HG02973 (cell line): ENCODE results near the gene PPP1R14D.
"Not testable (repeated sequence)": the region's sequence is repeated elsewhere in the genome, so short reads cannot be mapped to it uniquely, and the experiment has no call there.

ENCODE experiments used
- ATAC-seq: cut with Tn5 transposase; IDR thresholded peaks from one replicate; pipeline ENCODE4 v1.9.1; 2021; ENCODE audit warnings: moderate library complexity; ENCODE audit not compliant: unreplicated experiment

Gene PPP1R14D

DNA sequence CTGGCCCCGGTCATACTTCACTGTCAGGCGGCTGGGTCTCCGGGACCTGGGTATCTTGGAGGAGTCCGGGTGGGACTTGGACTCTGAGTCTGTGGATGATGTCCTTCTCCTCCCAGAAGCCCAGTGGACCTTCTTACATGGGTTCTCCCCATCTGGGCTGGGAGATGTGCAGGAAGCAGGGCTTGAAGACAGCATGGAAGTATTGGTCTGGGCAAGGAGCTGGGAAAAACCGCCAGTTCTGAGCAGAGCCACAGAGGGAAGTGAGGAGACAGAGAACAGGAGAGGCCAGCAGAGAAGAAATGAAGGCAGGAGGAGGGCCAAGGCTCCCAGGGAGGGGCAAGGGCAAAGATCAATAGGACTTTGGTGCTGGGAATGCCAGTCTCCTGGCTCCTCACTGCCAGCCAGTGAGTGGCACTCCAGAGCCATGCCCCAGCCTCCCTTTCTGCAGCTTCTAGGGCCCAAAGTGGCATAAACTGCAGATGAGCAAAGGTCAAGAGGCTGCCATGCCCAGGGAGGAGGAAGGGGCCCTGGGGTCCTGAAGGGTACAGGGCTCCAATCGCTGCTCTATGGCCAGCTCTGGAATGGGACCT, at the start of gene PPP1R14D:
PPP1R14D (minus strand) TSS at position 262 of the 590 bp plus-strand sequence; CDS start at position 195, 67 bp downstream.
- ATAC-seq = no peak

- no peak for ATAC-seq
Observed at GRCh38 chr15:40877694-40878093, 49.2 kb upstream of the PPP1R14D start.

- no peak for ATAC-seq
Observed at GRCh38 chr15:40875991-40876730, 47.7 kb upstream of the PPP1R14D start.

GRCh38 chr15:40873694-40874561, 45.4 kb upstream of the PPP1R14D start, which contains the start of gene RHOV:
Gene RHOV, minus strand, starts transcription at chr15:40874234. Its CDS starts 95 bp downstream, at chr15:40874139.
- ATAC-seq = no peak

- no peak for ATAC-seq
Observed at GRCh38 chr15:40872791-40873693, 44.5 kb upstream of the PPP1R14D start.

DNA sequence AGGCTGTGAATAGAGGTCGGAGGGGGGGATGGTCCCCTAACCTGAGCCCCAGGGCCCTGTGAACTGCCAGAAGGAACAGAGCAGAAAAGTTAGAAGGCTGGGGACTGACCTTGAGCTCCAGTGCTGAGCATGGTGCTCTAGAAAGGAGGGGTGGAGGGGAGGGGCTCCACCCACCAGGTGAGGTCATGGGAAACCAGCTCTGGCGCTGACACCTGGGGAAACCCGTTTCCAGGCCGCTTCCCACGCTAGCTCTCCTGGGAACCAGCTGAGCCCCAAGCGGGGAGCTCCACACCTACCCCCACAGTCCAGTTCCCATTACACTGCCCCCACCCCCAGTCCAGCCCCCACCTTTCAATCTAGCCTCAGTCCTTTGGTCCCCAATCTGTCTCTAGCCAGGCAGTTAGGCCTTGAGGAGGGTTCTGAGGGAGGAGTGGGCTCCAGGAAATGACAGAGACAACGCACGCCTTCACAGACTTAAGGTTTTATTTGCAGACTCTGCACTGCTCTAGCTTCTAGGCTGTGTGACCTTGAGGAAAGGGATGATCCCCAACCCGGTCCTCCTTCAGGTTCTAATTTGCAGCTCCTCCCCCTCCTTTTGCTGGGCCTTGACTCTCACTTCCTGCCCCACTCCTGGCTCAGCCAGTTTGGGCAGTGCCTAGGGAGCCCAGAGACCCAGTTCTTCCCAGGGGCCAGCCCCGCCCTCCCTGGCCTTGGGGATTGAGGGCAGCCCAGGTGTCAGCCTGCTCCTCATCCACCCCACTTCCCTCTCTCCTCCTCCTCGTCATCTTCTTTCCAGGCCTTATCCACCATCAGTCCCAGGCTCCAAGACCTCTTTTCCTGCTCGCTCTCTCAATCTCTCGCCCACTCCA, 43.5 kb upstream of the PPP1R14D start:
- no peak for ATAC-seq

DNA sequence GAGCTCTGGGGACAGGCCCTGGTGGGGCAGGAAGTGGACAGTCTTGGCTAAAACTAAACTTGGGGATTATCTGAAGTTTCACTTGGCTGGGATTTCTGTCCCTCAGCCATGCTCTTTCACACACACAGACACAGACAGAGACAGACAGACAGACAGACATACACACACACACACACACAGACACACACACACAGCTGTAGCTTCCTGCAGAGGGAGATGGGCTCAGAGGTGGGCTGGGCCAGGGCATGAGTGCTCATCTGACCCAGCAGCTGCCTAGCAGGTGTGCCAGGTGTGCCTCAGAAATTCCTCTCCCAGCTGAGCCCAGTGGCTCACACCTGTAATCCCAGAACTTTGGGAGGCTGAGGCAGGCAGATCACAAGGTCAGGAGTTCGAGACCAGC, 42.2 kb upstream of the PPP1R14D start:
- no peak for ATAC-seq

- ATAC-seq = no peak
Observed at GRCh38 chr15:40869686-40870085, 41.2 kb upstream of the PPP1R14D start.

DNA sequence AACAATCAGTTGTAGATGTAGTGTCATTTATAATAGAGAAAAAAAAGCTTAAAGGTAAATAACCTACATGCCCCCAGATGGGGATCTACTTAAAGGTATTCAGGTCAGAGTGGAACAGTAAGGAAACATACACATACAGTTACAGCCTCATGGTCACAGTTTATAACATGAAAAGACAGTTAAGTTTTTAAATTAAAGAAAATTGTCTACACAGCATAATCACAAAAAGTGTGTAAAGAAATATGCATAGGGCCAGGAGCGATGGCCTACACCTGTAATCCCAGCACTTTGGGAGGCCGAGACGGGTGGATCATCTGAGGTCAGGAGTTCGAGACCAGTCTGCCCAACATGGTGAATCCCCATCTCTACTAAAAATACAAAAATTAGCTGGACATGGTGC, 38.7 kb upstream of the PPP1R14D start:
- no peak for ATAC-seq

DNA sequence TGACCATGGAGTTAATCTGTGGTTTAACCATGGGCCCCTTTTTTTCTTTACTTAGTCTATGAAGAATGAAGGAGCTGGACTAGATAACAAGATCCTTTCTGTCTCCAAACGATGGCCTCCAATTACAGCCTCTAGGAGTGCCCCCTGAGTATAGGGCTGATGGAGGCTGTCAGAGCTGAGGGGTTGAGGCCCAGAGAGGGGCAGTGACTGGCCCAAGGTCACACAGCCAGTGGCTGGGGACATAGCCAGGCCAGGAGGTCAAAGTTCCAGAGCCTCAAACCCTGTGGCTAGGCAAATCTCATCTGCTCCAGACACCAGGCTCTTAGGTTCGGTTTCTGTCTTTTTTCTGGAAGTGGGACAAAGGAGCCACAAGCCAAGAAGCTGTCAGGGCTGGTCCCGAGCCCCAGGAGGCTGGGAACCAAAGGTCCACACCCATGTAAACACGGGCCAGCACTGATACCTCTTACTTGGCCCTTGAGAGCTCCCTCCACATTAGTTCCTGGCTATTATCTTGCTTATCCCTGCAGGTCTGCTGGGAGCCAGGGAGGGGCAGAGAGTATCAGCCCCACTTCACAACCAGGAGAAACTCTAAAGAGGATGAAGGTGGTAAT, 35.3 kb upstream of the PPP1R14D start:
- ATAC-seq = no peak

DNA sequence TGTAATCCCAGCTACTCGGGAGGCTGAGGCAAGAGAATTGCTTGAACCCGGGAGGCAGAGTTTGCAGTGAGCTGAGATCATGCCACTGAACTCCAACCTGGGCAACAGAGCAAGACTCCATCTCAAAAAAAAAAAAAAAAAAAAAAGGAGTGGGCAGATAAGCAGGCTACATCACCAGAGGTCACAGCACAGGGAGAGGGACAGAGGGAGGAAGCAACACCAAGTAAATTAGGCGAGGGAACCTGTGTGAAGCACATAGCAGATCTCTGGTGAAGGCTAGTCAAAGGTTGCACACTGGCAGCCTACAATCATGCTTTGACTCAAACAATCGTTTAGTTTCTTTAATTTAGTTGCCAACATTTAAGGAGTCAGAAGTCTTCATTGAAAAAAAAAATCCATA, 32.6 kb upstream of the PPP1R14D start:
- not testable (repeated sequence) for ATAC-seq

DNA sequence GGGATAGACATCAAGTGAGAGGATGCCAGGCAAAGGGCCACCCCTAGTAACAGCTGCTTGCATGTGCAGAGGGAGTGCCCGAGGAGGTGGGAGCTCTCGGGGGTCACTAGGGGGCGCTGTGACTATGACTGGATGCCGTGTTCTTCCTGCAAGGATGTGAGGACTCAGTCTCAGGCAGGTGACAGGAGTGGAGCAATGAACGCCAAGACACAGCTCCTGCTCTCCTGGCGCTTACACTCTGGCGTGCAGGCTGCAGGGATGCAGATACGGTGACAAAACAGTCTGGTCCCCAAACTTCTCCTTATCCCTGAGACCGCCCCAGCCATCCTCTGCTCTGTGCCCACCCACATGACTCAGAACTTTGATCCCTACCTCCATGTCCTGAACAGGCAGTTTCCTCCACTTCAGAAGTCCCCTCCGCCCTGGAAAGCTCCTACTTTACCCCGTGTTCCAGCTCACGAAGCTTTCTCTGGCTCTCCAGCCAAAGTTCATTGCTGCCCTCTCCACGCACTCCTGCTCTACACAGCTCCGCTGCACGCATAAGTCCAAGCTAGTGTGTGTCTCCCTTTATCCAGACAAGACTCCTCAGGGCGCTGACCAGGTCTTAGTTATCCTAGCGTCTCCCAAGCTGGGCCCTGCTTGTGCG, 30.8 kb upstream of the PPP1R14D start:
- no peak for ATAC-seq

DNA sequence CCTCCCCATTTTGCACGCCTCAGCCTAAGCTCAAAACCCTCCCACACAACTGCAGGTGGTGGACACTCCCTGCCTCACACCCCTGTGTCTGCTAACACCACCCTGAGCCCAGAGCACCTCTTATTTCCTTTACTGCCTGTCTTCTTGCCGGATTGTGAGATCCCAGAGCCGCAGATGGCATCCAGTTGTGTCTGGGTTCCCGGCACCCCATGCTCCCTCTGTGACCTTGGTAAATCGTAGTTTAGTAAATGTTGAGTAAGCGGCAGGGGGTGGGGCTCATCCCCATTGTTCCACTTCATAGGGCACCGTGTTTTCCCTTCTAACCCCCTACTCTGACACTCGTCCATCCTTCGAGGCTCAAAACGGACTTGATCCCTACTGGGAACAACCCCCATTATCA, 30.2 kb upstream of the PPP1R14D start:
- ATAC-seq = no peak

GRCh38 chr15:40857601-40858341, 29.3 kb upstream of the PPP1R14D start:
- peak; percentile 66 for ATAC-seq

- no peak for ATAC-seq
Observed at GRCh38 chr15:40856746-40857145, 28.2 kb upstream of the PPP1R14D start.

GRCh38 chr15:40855706-40856234, 27.3 kb upstream of the PPP1R14D start:
- ATAC-seq = no peak

DNA sequence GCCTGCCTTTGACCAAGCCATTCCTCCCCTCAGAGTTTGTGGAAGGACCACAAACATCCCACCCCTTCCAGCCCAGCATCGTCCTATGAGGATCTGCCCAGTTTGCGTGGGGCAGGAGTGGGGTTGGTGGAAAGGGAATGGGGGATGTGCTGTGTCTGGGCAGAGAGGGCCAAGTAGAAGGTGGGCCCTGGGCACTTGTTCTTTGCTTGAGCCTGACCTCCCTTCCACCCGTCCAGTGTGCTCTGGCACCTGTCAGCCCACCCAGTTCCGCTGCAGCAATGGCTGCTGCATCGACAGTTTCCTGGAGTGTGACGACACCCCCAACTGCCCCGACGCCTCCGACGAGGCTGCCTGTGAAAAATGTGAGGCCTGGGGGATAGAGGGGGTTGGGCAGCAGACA, 25.7 kb upstream of the PPP1R14D start:
- no peak for ATAC-seq
